Measurements from ENCODE around the gene PAPOLA. TPM values are rescaled to one million over a fixed set of nuclear protein-coding genes. Genes with fewer than 3 reads are reported as not detected.

The PAPOLA gene
- total RNA-seq, 1 experiment from 2014 or later = 223 TPM

GRCh38 chr14:96588410-96589257 is 86.5 kb downstream of the PAPOLA start:
- Histone ChIP-seq H3K27ac (ENCODE audit: low read depth, low read length) (no peak overlapping the region), H2AFZ (ENCODE audit: low read depth, low read length, poor library complexity, severe bottlenecking) (no peak overlapping the region), H4K20me1 (ENCODE audit: insufficient read depth) (no peaks in the 10 kb centered on the region), H3K4me1 (ENCODE audit: control insufficient read depth in 1 of 2, insufficient read depth in 2 of 2, low read length in 2 of 2) (peaks cover 0 to 4% of the 10 kb centered on the region in 2 experiments; a peak in 1 of 4 replicates), H3K9me3 (ENCODE audit: control insufficient read depth in 1 of 2, insufficient read depth in 1 of 2, low read depth in 1 of 2, low read length in 2 of 2) (no peaks in the 10 kb centered on the region), H3K4me3 (replicated peaks in 1 of 2; ENCODE audit: low read depth in 1 of 2, low read length in 2 of 2) (no peak overlapping the region), H3K9ac (ENCODE audit: low read length) (no peak overlapping the region), H3K4me2 (ENCODE audit: low read length) (no peak overlapping the region), H3K27me3 (ENCODE audit: insufficient read depth, low read length) (no peaks in the 10 kb centered on the region), H3K36me3 (ENCODE audit: control insufficient read depth in 1 of 2, insufficient read depth in 2 of 2, low read length in 2 of 2) (no peaks in the 10 kb centered on the region), H3K9me2 (ENCODE audit: insufficient read depth) (no peaks in the 10 kb centered on the region), H3K79me2 (ENCODE audit: insufficient read depth, low read length) (no peaks in the 10 kb centered on the region)
- DNase-seq (ENCODE audit: low read depth, low spot score) (no peak), ATAC-seq (no peak)
- no peak for TF ChIP-seq POLR2A (IDR thresholded peaks at IDR 0.05; ENCODE audit: borderline replicate concordance, extremely low read depth, insufficient read depth, insufficient read length)
- no peak for TF ChIP-seq POLR2AphosphoS5 (IDR thresholded peaks at IDR 0.05; ENCODE audit: low read depth, low read length)
- TF ChIP-seq REST (IDR thresholded peaks at IDR 0.05; ENCODE audit: low read depth) = no peak
- TF ChIP-seq JUND (IDR thresholded peaks at IDR 0.05) = no peak
- TF ChIP-seq EZH2 (IDR thresholded peaks at IDR 0.05) = no peak
- ChIA-PET POLR2A (no interaction called here), RAD21 (ENCODE audit: low non-redundant PET in 1 of 2, low total read pairs in 2 of 2, uncharacterized antibody in 2 of 2, unreplicated experiment in 2 of 2) (no interaction called here), CTCF (interaction anchor here (1.3 kb wide), 1 partner anchor 549 kb away, joined by 3 read pairs; no protein-coding TSS in a partner anchor)
- intact Hi-C loops (cut with micrococcal nuclease) = loop anchor here (10.0 kb wide), 1 partner anchor 686 kb away; no protein-coding TSS in a partner anchor
- no TSS peak for BruUV-seq (replicated peaks)

Measured in HCT116 (cell line).